Psoas muscle (tissue), 8 donors: Measurements from ENCODE around the gene VENTX. TPM values are rescaled to one million over a fixed set of nuclear protein-coding genes. Genes with fewer than 3 reads are reported as not detected.

Source experiments
- ATAC-seq, 4 donors: fragments of 200-7000 bp; cut with Tn5 transposase; one replicate each; pipeline ENCODE4 v1.9.1; 2020; ENCODE audit warnings: moderate library complexity in 3 of 4, mild to moderate bottlenecking in 2 of 4
- DNase-seq, 2 donors: peaks; one replicate each; pipeline ENCODE4 v3.0.0-alpha.2; 2020
- H3K27ac ChIP-seq: fragments of 200-600 bp; one replicate; pipeline ENCODE4 v1.8.0; 2022
- H3K27me3 ChIP-seq, 3 donors: fragments of 200-600 bp in 1 of 3; one replicate each; pipeline versions ENCODE4 v1.6.1 to v1.8.0; 2013 to 2022; ENCODE audit warnings: low read length in 2 of 3, mild to moderate bottlenecking in 2 of 3, moderate library complexity in 1 of 3; ENCODE audit not compliant: insufficient read depth in 3 of 3
- H3K36me3 ChIP-seq, 2 donors: fragments of 200-600 bp in 1 of 2; one replicate each; pipeline versions ENCODE4 v1.6.1 to v1.8.0; 2013 to 2022; ENCODE audit warnings: low read depth in 1 of 2, mild to moderate bottlenecking in 1 of 2, moderate library complexity in 1 of 2; ENCODE audit not compliant: insufficient read depth in 1 of 2
- H3K4me1 ChIP-seq: fragments of 200-600 bp; one replicate; pipeline ENCODE4 v1.8.0; 2022
- H3K4me3 ChIP-seq: fragments of 200-600 bp; one replicate; pipeline ENCODE4 v1.8.0; 2022; ENCODE audit warnings: mild to moderate bottlenecking
- H3K9me3 ChIP-seq: fragments of 200-600 bp; one replicate; pipeline ENCODE4 v1.8.0; 2022
- CTCF ChIP-seq: fragments of 200-600 bp; IDR thresholded peaks from one replicate; pipeline ENCODE4 v1.8.0; 2022; ENCODE audit warnings: antibody characterized with exemption
- WGBS, 3 donors: extraction: QIAGEN DNeasy Blood & Tissue Kit; methylation state at CpG; one replicate each; pipeline versions ENCODE4 v1.1.6 to v1.1.7; 2013; 5-methylcytosine and 5-hydroxymethylcytosine counted together
- intact Hi-C, 2 donors: fragments of 100-400 bp; cut with DNase I; formaldehyde crosslinking; loops; one replicate each; pipeline versions ENCODE4 v1.11.0 to v1.14.2; 2022
- polyA plus RNA-seq, 3 donors: library from polyadenylated mRNA; stranded (reverse); fragments of 200-250 nt; gene quantifications; one replicate each; pipeline ENCODE4 v1.2.3, GENCODE V29; 2013
- total RNA-seq, 4 donors: library from RNA; stranded (reverse); fragmentation: NEBNext Ultra II Directional in 2 of 4; extraction: Animal tissue kit (Norgen Biotek cat#: 25700) in 2 of 4; gene quantifications; one replicate each; pipeline versions ENCODE4 v1.2.1 to v1.2.4, GENCODE V29; 2021 to 2023
- donor health status: healthy with polysubstance abuse.
- donor health status: DM: no; HTN: no; CAD: no; lungs with moderate emphysema.
- donor health status: Bipolar disorder and iron deficiency.
- donor health status: healthy.
- donor health status: DM: yes; HTN: yes; CAD: no.
- donor health status: DM: no; HTN: no; CAD: no.
- donor health status: DM: no; HTN: no; CAD: no.
- donor health status: DM: yes; HTN: yes; CAD: no.

Gene VENTX
- total and polyA plus RNA-seq, 7 donors: 0.03 to 0.34 (median 0.24) TPM

- Histone ChIP-seq H3K27me3 (no peaks in the 10 kb centered on the region), H3K36me3 (peaks cover 4 to 94% of the 10 kb centered on the region in 2 donors), H3K4me1 (no peaks in the 10 kb centered on the region), H3K4me3 (no peak overlapping the region), H3K27ac (no peak overlapping the region), H3K9me3 (no peaks in the 10 kb centered on the region)
- ATAC-seq (no peak), DNase-seq (no peak)
- no peak for TF ChIP-seq CTCF
- WGBS, 3 donors: 88 to 94% (median 90%) methylated on average over 24 of the region's 24 CpGs
- intact Hi-C loops: no loop called here
Measured at GRCh38 chr10:133282846-133283390, 45.3 kb downstream of the VENTX start.

GRCh38 chr10:133283931-133284330, 46.3 kb downstream of the VENTX start:
- ATAC-seq (no peak), DNase-seq (no peak)
- no peaks in the 10 kb centered on the region for H3K27me3 ChIP-seq
- 92 to 96% (median 95%) methylated on average over 24 of the region's 24 CpGs for whole genome bisulfite sequencing, 3 donors
- intact Hi-C loops: no loop called here
- no peak overlapping the region for H3K4me3 ChIP-seq
- H3K4me1 ChIP-seq: no peaks in the 10 kb centered on the region
- H3K36me3 ChIP-seq: peaks cover 9 to 95% of the 10 kb centered on the region in 2 donors
- H3K9me3 ChIP-seq: no peaks in the 10 kb centered on the region
- no peak for TF ChIP-seq CTCF
- no peak overlapping the region for H3K27ac ChIP-seq

- no peak overlapping the region for H3K27ac ChIP-seq
- ATAC-seq (no peak), DNase-seq (no peak)
- intact Hi-C loops: no loop called here
- no peak overlapping the region for H3K4me3 ChIP-seq
- no peaks in the 10 kb centered on the region for H3K4me1 ChIP-seq
- no peaks in the 10 kb centered on the region for H3K27me3 ChIP-seq
- peaks cover 9 to 95% of the 10 kb centered on the region in 2 donors for H3K36me3 ChIP-seq
- 92 to 95% (median 93%) methylated on average over 36 of the region's 36 CpGs for WGBS, 3 donors
- H3K9me3 ChIP-seq: no peaks in the 10 kb centered on the region
- no peak for TF ChIP-seq CTCF
Measured at GRCh38 chr10:133285217-133285616, 47.6 kb downstream of the VENTX start.

GRCh38 chr10:133286366-133286765, 48.7 kb downstream of the VENTX start:
- DNase-seq (no peak), ATAC-seq (no peak)
- 90 to 92% (median 91%) methylated on average over 18 of the region's 18 CpGs for WGBS, 3 donors
- H3K36me3 ChIP-seq: peaks cover 9 to 97% of the 10 kb centered on the region in 2 donors
- no peaks in the 10 kb centered on the region for H3K27me3 ChIP-seq
- no peak for TF ChIP-seq CTCF
- H3K4me3 ChIP-seq: no peak overlapping the region
- H3K27ac ChIP-seq: no peak overlapping the region
- no peaks in the 10 kb centered on the region for H3K4me1 ChIP-seq
- no peaks in the 10 kb centered on the region for H3K9me3 ChIP-seq
- intact Hi-C loops: no loop called here
